ENCODE results near the gene CD81.
"Not testable (repeated sequence)": the region's sequence is repeated elsewhere in the genome, so short reads cannot be mapped to it uniquely, and the experiment has no call there.

The CD81 gene

DNA sequence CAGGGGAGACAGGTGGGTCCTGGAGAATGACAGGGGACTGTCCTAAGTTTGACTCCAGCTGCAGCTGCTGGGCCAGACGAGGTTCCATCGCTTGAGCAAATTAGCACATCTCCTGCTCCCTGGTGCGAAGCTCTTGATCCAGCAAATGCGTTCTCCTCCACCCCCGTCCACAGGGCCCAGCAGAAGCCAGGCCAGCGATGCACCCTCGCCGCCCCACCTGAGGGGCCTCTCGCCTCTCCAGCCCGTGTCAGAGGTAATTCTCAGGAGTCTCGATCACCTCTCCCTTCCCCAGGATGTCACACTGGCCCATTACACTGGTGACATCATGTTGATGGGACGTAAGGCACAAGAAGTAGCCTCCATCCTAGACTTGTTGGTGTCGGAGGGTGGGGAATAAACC lies 19.5 kb upstream of the CD81 start:
- not testable (repeated sequence) for DNase-seq

DNA sequence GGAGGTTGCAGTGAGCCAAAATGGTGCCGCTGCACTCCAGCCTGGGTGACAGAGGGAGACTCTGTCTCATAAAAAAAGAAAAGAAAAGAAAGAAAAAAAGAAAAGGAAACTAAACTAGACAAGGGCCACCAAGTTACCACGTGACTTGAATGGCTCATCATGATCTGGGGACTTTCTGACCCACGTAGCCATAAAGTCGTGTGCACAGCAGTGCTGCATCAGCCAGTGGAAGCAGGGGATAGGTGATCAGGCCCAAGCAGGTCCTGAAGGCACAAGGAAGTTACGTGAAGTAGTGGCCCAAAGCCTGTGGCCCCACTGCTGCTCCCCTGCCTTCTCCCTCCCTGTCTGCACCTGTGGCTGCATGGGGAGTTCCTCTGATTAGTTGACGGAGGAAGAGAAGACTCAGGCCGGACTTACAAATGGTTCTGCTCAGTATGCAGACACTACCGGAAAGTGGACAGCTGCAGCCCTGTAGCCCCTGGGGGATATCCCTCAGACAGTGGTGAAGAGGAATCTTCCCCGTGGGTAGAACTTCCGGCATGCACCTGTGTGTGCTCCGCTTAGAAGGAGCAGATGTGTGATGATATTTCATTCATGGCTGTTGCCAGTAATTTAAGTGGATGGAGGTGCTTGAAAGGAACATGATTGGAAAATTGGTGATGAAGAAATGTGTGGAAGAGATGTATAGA lies 18.2 kb upstream of the CD81 start:
- DNase-seq: no peak

GRCh38 chr11:2359557-2359956 lies 17.6 kb upstream of the CD81 start:
- DNase-seq: no peak

GRCh38 chr11:2360081-2360642 lies 16.9 kb upstream of the CD81 start:
- no peak for DNase-seq

- no peak for DNase-seq
Measured at GRCh38 chr11:2361565-2361964, 15.5 kb upstream of the CD81 start.

DNA sequence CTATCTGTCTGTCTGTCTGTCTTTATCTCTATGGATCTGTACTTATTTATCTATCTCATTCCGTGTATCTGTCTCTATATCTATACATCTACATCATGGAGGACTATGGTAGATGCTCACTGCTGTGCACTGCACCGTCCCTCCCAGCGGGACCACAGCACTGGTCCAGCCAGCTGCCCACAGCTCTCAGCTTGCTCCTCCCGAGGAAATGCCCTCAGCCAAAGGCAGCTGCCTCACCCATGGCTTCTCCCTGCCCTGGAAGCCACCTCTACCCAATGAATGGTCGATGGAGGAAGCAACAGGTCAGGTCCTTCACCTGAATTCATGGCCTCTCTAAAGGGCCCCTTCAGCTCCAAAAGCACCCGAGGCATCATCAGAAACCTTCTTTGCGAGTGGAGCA lies 14.7 kb upstream of the CD81 start:
- DNase-seq: no peak

- DNase-seq: no peak
Measured at GRCh38 chr11:2363130-2363529, 14.0 kb upstream of the CD81 start.

GRCh38 chr11:2363577-2364370 lies 13.3 kb upstream of the CD81 start:
- no peak for DNase-seq

DNA sequence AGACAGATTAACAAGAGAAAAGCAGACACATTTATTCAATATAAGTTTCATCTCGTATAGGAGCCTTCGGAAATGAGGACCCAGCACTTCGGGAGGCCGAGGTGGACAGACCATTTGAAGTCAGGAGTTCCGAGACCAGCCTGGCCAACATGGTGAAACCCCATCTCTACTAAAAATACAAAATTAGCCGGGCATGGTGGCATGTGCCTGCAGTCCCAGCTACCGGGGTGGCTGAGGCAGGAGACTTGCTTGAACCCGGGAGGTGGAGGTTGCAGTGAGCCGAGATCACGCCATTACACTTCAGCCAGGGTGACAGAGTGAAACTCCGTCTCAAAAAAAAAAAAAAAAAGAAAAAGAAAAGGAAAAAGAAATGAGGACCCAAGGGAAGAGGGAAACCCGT lies 12.7 kb upstream of the CD81 start:
- not testable (repeated sequence) for DNase-seq

DNA sequence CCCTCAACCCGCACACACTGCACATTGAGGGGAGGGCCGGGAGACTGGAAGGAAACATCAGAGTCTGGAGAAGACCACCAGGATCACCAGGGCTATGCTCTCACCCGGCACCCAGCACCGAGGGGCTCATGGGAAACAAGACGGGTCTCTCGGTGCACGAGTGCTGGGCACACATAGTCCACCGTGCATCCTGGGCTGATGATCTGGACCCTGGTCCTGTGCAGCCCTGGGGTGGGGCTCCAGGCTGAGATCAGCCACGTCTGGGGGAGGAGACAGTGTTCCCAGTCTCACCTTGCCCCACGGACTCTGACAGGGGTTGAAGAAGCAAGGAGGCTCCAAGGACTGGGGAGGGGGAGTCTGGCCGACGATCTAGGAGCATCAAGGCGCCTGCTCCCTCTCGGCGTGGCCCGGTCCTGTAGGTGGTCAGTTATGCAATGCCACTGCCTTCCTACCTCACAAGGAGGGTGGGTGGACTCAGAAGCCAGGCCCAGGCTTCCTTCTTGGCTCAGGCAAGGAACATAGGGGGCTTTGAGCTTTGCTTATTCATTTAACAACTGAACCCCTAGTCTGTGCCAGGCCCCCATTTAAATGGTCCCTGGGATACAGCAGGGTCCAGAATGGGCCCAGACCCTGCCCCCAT lies 11.4 kb upstream of the CD81 start:
- no peak for DNase-seq

DNA sequence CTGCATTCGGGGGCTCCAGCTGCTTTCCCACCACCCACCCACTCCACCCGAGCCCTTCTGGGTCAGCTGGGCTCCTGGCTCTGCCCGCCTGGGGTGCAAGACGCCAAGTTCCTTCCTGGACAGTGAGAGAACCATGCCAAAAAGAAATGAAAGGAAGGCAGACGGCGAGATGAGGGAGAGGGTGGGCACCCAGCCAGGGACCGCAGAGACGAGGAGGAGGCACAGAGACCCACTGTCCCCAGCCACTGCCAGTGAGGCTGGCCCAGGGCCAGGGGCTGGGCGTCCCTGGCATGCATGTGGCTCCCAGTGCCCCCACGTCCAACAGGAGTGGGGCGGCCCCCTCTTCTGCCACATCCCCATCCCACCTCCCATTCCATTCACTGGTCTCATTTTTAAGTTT lies 10.8 kb upstream of the CD81 start:
- no peak for DNase-seq

- DNase-seq: no peak
Measured at GRCh38 chr11:2366733-2367132, 10.4 kb upstream of the CD81 start.

DNA sequence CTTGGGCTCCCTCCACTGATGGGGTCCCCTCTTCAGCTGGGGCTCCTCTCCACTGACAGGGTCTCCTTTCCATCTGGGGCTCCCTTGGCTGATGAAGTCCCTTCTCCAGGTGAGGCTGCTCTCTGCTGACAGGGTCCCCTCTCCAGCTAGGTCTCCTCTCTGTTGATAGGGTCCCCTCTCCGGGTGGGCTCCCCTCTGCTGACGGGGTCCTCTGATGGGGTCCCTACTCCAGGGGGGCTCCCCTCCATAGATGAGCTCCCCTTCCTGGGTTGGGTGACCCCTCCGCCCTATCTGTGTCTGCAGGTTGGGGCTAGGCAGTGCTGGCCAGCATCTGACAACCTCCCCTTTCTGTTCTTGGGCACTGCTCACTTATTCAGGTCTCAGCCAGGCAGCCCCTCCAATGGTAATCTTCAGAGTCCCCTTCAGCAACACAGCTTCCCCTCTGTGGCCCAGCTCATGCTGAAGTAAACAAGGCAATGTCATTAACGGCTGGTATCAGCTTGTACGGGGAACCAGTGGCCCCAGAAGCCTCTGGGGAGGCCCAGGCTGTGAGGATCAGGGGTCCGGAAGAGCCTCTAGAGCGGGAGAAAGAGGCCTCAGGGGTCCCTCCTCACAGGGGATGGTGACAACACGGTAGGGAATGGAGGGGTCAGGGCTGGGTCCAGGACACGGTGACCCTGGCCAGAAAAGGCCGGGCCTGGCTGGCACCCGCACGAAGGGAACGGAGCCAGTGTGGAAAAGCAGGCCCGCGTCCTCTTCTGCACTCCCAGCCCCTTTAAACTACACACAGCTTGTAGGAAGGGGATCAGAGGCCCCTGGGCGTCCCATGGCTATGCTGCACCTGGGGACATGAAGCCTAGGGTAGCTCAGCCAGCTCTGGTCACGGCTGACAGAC lies 9.6 kb upstream of the CD81 start:
- DNase-seq: no peak

DNA sequence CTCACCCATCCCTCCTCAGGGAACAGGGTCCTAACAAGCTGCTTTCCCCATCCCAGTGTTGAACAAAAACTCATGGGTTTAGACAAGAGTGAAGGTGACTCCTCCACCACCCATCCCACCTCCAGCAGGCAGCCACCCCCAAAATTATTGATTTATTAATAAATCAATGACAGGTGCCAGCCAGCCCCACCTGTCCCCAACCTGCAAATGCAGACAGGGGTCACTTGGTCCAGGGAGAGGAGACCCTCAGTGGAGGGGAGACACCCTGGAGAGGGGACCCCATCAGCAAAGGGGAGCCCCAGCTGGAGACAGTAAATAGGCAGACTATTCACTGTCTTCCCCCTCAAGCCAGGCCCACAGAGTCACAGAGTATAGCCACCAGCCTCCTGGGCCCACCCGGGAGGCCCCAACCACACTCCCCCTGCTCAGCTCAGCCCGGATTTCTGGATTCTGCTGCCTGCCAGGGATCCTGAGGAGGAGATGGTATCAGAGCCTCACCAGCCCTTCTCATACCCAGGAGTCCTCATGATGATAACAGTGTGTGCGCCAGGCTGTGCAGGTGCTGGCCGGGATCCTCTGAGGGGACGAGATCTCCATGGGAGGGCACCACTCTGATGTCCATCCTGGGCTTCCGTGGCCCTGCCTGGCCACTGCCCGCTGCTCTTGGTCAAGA lies 8.8 kb upstream of the CD81 start:
- DNase-seq: no peak

DNA sequence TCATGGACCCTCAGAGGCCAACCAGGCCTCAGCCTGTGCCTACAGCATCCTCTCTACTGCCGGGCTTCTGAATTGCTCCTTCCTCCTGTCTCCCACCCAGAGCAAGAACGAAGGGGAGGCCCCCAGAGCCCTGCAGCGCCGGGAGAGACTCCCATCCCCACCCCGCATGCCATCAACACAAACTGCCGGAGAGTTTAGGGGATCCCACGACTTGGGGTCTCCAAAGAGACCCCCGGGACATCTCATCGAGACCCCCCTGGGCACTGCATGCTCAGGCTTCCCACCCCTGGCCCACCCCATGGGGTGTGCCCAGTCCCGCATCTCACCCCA lies 8.3 kb upstream of the CD81 start:
- DNase-seq: no peak

- no peak for DNase-seq
Measured at GRCh38 chr11:2369320-2369719, 7.8 kb upstream of the CD81 start.

GRCh38 chr11:2369896-2370295 lies 7.2 kb upstream of the CD81 start:
- DNase-seq: no peak

GRCh38 chr11:2374456-2375201 lies 2.5 kb upstream of the CD81 start:
- no peak for DNase-seq

DNA sequence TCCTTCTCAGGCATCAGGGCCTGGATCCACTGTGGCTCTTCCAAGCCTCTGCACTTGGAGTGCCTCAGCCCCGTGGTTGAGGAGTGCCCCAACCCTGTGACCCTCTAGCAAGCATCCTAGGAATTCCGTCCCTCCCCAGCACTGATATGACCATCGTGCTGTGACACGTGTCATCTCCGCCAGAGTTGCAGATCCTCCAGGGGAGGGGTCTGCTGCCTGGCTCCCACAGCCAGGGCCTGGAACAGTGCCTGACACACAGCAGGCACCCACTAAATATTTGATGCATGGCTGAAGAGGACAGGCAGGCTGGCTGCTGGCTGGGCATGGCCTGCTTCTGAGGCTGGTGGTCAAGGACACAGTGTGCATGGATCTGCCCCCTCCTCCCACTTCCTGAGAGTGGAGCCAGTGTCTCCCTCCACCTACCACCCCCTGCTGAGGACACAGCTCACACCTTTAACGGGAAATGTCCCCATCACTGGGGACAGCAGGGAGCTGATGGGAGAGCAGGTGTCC lies 1.7 kb upstream of the CD81 start:
- DNase-seq: no peak

DNA sequence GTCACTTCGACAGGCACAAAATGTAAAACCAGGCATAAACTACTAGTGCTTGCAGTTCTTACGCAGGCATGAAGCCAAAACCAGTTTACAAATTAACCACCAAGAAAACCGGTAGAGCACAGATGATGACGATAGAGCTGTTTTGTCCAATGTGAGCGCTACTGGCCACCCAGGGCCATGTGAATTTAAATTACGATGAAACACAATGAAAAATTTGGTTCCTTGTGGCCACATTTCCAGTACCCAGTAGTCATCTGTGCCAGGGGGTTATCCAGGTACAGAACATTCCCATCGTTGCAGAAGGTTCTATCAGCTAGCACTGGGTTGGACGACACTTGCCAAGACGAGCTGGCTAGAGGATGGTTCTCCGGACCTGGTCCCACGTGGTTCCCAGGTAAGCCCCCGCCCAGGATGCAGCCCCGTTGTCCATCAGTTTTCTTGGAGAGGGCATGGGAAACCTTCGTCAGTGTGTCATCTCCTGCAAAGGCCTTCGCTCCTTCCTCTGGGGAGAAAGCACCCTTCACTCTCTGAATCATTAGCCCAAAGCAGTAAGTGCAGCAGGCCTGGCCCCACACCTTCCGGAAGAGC lies 1.1 kb upstream of the CD81 start:
- DNase-seq: no peak
